Sigmoid colon (tissue), 7 donors: ENCODE measurements around the gene DENND5A. TPM values are rescaled to one million over a fixed set of nuclear protein-coding genes. Genes with fewer than 3 reads are reported as not detected.

Experiments used
- DNase-seq: peaks from one replicate; pipeline ENCODE4 v3.0.0-alpha.2; 2019
- H3K27ac ChIP-seq, 4 donors: fragments of 200-600 bp; sonication (generic); one replicate each; pipeline ENCODE4 v1.5.1; 2016 to 2019; ENCODE audit warnings: mild to moderate bottlenecking in 1 of 4
- H3K27me3 ChIP-seq, 3 donors: fragments of 200-600 bp; sonication (generic); one replicate each; pipeline ENCODE4 v1.5.1; 2019; ENCODE audit warnings: mild to moderate bottlenecking in 1 of 3
- H3K36me3 ChIP-seq, 4 donors: fragments of 200-600 bp; sonication (generic); one replicate each; pipeline ENCODE4 v1.5.1; 2016 to 2019
- H3K4me1 ChIP-seq, 4 donors: fragments of 200-600 bp; sonication (generic); one replicate each; pipeline ENCODE4 v1.5.1; 2017 to 2019
- H3K4me3 ChIP-seq, 4 donors: fragments of 200-600 bp; sonication (generic); one replicate each; pipeline ENCODE4 v1.5.1; 2017 to 2019; ENCODE audit warnings: mild to moderate bottlenecking in 2 of 4, moderate library complexity in 1 of 4
- H3K9me3 ChIP-seq, 4 donors: fragments of 200-600 bp in 3 of 4; sonication (generic) in 3 of 4; one replicate each; pipeline versions ENCODE4 v1.5.1 to v1.6.1; 2013 to 2019
- EP300 ChIP-seq, 4 donors: sonication (generic); formaldehyde crosslinking; IDR thresholded peaks; one replicate each; pipeline ENCODE4 v1.6.1; 2017; ENCODE audit warnings: antibody characterized with exemption in 4 of 4
- POLR2A ChIP-seq, 2 donors: fragments of 450-650 bp; IDR thresholded peaks; one replicate each; pipeline ENCODE4 v1.6.1; 2016; ENCODE audit warnings: antibody characterized with exemption in 2 of 2, mild to moderate bottlenecking in 2 of 2, moderate library complexity in 2 of 2
- POLR2AphosphoS5 ChIP-seq, 4 donors: sonication (generic); formaldehyde crosslinking; IDR thresholded peaks; one replicate each; pipeline ENCODE4 v1.6.1; 2017; ENCODE audit warnings: antibody characterized with exemption in 4 of 4
- WGBS, 2 donors: extraction: QIAGEN DNeasy Blood & Tissue Kit; methylation state at CpG; one replicate each; pipeline ENCODE4 v1.1.7; 2013; 5-methylcytosine and 5-hydroxymethylcytosine counted together
- intact Hi-C: fragments of 100-400 bp; cut with DNase I; formaldehyde crosslinking; loops from one replicate; pipeline ENCODE4 v1.15.1; 2023
- polyA plus RNA-seq, 3 donors: library from polyadenylated mRNA; stranded (reverse); fragments of 200-250 nt; gene quantifications; one replicate each; pipeline ENCODE4 v1.2.3, GENCODE V29; 2013
- total RNA-seq, 4 donors: library from RNA; depleted of rRNA; stranded (reverse); fragments of >200 nt; gene quantifications; one replicate each; pipeline ENCODE4 v1.1.0, GENCODE V29; 2016
- TF ChIP-seq, protein P1 (sequence below), 4 experiments: fragments of 450-650 bp in 3 of 4; fragments of 200-600 bp in 1 of 4; IDR thresholded peaks; one replicate each; pipeline ENCODE4 v1.5.1; 2016 to 2019; ENCODE audit warnings: antibody characterized with exemption in 4 of 4, mild to moderate bottlenecking in 3 of 4, moderate library complexity in 2 of 4
- donor health status: healthy with polysubstance abuse.
- donor health status: Bipolar disorder and iron deficiency.
- donor health status: healthy.

Gene DENND5A
- total and polyA plus RNA-seq, 7 donors = 9.7 to 130 (median 89.2) TPM

DNA sequence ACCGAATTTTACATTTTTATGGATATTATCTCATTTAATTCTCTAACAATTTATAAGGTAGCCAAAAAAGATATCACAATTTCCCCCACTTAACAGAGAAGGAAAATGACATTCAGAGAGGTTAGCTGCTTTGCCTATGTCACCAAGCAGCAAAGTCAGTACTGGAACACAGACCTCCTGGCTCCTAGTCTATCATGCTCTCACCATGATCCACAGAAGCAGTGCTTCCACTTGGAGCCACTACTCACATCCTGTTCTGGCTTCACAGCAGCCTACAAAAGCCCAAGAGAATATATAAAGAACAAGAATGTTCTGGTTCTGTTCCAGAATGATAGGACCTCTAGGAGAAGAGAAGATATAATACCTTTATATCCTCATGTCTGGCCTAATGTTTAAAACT lies 114.2 kb downstream of the DENND5A start:
- WGBS, 2 donors = 87 to 92% methylated on average over 1 of the region's 1 CpG
- H3K9me3 ChIP-seq = no peaks in the 10 kb centered on the region
- H3K36me3 ChIP-seq = peaks cover 25 to 77% (median 43%) of the 10 kb centered on the region in 4 donors
- intact Hi-C loops = no loop called here
- TF ChIP-seq EP300 (IDR thresholded peaks at IDR 0.05) = no peak
- TF ChIP-seq POLR2AphosphoS5 (IDR thresholded peaks at IDR 0.05) = no peak
- no peak for TF ChIP-seq POLR2A (IDR thresholded peaks at IDR 0.05)
- H3K27me3 ChIP-seq = no peaks in the 10 kb centered on the region
- no peak overlapping the region for H3K27ac ChIP-seq
- H3K4me3 ChIP-seq = no peak overlapping the region
- no peaks in the 10 kb centered on the region for H3K4me1 ChIP-seq
- DNase-seq = no peak

DNA sequence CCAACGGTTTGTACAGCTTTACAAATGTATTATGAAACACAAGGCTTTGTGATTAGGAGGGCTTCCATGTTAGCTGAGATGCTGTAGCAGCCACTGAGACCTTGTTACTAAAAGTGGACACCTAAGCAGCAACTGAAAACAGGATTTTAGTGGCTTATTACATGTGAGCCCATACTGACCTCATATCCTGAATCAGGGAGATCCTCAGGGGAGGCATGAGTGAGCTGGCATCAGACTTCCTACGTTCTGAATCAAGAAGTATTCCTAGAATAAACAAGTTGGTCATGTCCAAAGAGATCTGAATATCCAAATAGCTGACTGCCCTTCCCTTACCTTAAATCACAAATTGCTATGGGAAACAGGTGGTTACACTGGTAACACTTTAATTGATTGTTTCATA lies 114.6 kb downstream of the DENND5A start:
- WGBS, 2 donors = 81 to 83% methylated on average over 2 of the region's 2 CpGs
- peaks cover 22 to 82% (median 47%) of the 10 kb centered on the region in 4 donors for H3K36me3 ChIP-seq
- H3K4me3 ChIP-seq = no peak overlapping the region
- no peaks in the 10 kb centered on the region for H3K27me3 ChIP-seq
- intact Hi-C loops = no loop called here
- H3K27ac ChIP-seq = no peak overlapping the region
- no peaks in the 10 kb centered on the region for H3K4me1 ChIP-seq
- no peak for TF ChIP-seq POLR2AphosphoS5 (IDR thresholded peaks at IDR 0.05)
- TF ChIP-seq, protein P1, sequence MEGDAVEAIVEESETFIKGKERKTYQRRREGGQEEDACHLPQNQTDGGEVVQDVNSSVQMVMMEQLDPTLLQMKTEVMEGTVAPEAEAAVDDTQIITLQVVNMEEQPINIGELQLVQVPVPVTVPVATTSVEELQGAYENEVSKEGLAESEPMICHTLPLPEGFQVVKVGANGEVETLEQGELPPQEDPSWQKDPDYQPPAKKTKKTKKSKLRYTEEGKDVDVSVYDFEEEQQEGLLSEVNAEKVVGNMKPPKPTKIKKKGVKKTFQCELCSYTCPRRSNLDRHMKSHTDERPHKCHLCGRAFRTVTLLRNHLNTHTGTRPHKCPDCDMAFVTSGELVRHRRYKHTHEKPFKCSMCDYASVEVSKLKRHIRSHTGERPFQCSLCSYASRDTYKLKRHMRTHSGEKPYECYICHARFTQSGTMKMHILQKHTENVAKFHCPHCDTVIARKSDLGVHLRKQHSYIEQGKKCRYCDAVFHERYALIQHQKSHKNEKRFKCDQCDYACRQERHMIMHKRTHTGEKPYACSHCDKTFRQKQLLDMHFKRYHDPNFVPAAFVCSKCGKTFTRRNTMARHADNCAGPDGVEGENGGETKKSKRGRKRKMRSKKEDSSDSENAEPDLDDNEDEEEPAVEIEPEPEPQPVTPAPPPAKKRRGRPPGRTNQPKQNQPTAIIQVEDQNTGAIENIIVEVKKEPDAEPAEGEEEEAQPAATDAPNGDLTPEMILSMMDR (IDR thresholded peaks at IDR 0.05) = no peak
- no peak for TF ChIP-seq EP300 (IDR thresholded peaks at IDR 0.05)
- no peak for TF ChIP-seq POLR2A (IDR thresholded peaks at IDR 0.05)
- no peaks in the 10 kb centered on the region for H3K9me3 ChIP-seq
- DNase-seq = no peak

DNA sequence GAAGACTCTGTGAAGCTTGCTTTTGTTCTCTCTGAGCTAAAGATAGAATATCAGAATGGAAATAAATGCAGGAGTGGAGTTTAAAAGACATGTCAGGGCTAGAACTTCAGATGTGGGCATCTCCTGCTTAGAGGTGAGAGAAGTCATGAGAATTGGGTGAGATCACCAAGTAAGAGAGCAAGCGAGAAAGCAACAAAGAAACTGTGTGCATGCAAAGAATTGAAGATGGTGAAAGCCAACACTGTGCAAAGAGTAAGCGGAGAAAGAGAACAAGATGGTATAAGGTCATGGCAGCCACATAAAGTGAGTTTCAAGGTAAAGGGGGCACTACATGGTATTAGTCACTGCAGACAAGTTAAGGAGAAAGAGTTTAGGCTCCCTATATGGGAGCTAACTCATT lies 116.4 kb downstream of the DENND5A start:
- WGBS, 2 donors = 89 to 96% methylated on average over 2 of the region's 2 CpGs
- Histone ChIP-seq H3K27ac (no peak overlapping the region), H3K4me1 (no peaks in the 10 kb centered on the region), H3K4me3 (no peak overlapping the region), H3K9me3 (no peaks in the 10 kb centered on the region), H3K27me3 (no peaks in the 10 kb centered on the region), H3K36me3 (peaks cover 33 to 97% (median 62%) of the 10 kb centered on the region in 4 donors)
- DNase-seq = no peak
- no peak for TF ChIP-seq EP300 (IDR thresholded peaks at IDR 0.05)
- TF ChIP-seq, protein P1 (IDR thresholded peaks at IDR 0.05) = no peak
- TF ChIP-seq POLR2A (IDR thresholded peaks at IDR 0.05) = no peak
- no peak for TF ChIP-seq POLR2AphosphoS5 (IDR thresholded peaks at IDR 0.05)
- intact Hi-C loops = no loop called here

DNA sequence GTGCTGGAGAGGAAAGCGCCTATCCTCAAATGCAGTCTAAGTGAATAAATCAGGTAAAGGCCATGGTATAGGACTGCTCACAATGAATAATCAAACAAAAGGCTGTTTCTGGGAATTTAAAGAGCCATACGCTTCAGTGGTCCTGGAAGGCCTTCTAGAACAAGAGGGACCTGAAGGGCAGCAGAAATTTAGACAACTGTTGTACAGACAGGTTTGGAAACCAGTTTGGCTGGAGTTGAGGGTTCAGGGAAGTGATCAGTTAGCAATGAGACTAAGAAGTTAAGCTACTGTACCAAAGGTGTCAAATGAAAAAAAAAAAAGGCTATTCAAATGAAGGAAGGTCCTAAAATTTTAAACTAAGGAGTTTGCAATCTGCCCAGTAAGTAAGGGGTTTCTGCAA lies 117.1 kb downstream of the DENND5A start:
- H3K36me3 ChIP-seq = peaks cover 36 to 99% (median 66%) of the 10 kb centered on the region in 4 donors
- H3K4me3 ChIP-seq = no peak overlapping the region
- H3K27ac ChIP-seq = no peak overlapping the region
- no peaks in the 10 kb centered on the region for H3K4me1 ChIP-seq
- no peaks in the 10 kb centered on the region for H3K9me3 ChIP-seq
- WGBS, 2 donors = 94 to 97% methylated on average over 2 of the region's 2 CpGs
- TF ChIP-seq POLR2AphosphoS5 (IDR thresholded peaks at IDR 0.05) = no peak
- intact Hi-C loops = no loop called here
- DNase-seq = no peak
- no peaks in the 10 kb centered on the region for H3K27me3 ChIP-seq

DNA sequence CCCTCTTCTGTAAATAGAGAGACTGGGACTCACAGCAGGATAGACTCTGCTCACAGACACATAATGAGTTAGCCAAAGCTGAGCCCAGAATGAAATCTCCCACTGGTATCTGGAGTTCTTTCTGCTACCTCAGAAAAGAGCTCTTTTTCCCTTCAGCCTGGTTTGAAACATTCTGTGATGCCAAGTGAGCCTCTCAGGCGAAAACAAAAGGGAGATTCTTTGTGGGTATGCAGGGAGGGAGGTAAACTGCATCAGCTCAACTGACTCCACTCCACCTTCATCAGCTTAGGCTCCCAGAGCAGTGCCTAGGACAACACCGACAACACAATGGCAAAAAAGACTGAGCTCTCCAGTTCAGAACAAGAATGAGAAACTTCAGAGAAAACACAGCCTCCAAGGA lies 118.7 kb downstream of the DENND5A start:
- Histone ChIP-seq H3K27ac (no peak overlapping the region), H3K9me3 (no peaks in the 10 kb centered on the region), H3K4me3 (no peak overlapping the region), H3K36me3 (peaks cover 36 to 100% (median 73%) of the 10 kb centered on the region in 4 donors), H3K27me3 (no peaks in the 10 kb centered on the region), H3K4me1 (no peaks in the 10 kb centered on the region)
- no peak for DNase-seq
- WGBS, 2 donors = 91 to 92% methylated on average over 2 of the region's 2 CpGs
- intact Hi-C loops = no loop called here
- TF ChIP-seq, protein P1 (IDR thresholded peaks at IDR 0.05) = no peak
- TF ChIP-seq POLR2AphosphoS5 (IDR thresholded peaks at IDR 0.05) (no peak), EP300 (IDR thresholded peaks at IDR 0.05) (no peak), POLR2A (IDR thresholded peaks at IDR 0.05) (no peak)

DNA sequence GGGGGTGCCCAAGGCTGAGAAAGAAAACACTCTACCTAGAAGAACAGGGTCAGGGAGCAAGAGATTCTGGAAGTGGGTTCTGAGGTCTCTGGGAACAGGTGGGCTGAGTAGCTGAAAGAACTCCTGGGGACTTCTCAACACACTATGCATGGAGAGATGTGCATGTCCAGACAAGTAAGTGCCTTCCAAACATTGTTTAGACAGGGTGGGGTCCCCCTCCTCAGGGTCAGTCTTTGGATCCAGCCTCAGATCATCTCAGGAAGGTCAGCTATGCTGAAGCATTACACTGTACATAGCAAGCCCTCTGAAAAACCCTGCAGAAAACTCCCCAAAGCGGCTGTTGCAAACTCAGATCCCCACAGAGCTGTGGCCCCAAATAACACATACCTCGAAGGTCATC lies 119.9 kb downstream of the DENND5A start:
- no peaks in the 10 kb centered on the region for H3K4me1 ChIP-seq
- H3K27ac ChIP-seq = no peak overlapping the region
- TF ChIP-seq EP300 (IDR thresholded peaks at IDR 0.05) = no peak
- no peak for TF ChIP-seq POLR2AphosphoS5 (IDR thresholded peaks at IDR 0.05)
- no peak for TF ChIP-seq POLR2A (IDR thresholded peaks at IDR 0.05)
- TF ChIP-seq, protein P1 (IDR thresholded peaks at IDR 0.05) = no peak
- 95 to 97% methylated on average over 2 of the region's 2 CpGs for WGBS, 2 donors
- H3K27me3 ChIP-seq = no peaks in the 10 kb centered on the region
- H3K9me3 ChIP-seq = no peaks in the 10 kb centered on the region
- no peak for DNase-seq
- H3K36me3 ChIP-seq = peaks cover 34 to 100% (median 72%) of the 10 kb centered on the region in 4 donors
- intact Hi-C loops = no loop called here
- no peak overlapping the region for H3K4me3 ChIP-seq
